Activated CD4-positive, CD25-positive, alpha-beta regulatory T cell treated with anti-CD3 and anti-CD28 coated beads, Interleukin-2, amount 50 U/mL, for 24 hours (primary cell): ENCODE results near the gene PDLIM7.
A peak's percentile ranks its signal among the peaks of the same experiment; 100 is the strongest.

ENCODE experiments used
- ATAC-seq, 2 donors: fragments of 150-1000 bp; cut with Tn5 transposase; one replicate each; pipeline ENCODE4 v1.10.0; 2021; ENCODE audit warnings: mild to moderate bottlenecking in 1 of 2, moderate library complexity in 1 of 2

The PDLIM7 gene

DNA sequence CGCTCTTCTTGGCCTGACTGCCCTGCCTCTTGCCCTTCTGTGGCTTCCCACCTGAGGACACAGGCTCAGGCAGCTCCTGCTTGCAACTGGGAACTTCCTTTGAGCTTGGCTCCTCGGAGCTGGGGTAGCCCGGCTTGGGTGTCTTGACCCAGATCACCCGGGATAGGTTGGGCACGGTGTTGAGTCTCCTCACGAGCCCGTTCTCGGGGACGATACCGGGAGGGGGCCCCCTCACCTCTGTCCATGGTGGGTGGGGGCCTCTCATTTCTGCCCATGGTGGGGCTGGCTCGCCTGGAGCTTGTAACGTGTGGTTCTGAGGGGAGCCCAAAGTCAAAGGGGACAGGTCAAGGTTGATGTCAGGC lies 27.1 kb upstream of the PDLIM7 start:
- no peak for ATAC-seq

DNA sequence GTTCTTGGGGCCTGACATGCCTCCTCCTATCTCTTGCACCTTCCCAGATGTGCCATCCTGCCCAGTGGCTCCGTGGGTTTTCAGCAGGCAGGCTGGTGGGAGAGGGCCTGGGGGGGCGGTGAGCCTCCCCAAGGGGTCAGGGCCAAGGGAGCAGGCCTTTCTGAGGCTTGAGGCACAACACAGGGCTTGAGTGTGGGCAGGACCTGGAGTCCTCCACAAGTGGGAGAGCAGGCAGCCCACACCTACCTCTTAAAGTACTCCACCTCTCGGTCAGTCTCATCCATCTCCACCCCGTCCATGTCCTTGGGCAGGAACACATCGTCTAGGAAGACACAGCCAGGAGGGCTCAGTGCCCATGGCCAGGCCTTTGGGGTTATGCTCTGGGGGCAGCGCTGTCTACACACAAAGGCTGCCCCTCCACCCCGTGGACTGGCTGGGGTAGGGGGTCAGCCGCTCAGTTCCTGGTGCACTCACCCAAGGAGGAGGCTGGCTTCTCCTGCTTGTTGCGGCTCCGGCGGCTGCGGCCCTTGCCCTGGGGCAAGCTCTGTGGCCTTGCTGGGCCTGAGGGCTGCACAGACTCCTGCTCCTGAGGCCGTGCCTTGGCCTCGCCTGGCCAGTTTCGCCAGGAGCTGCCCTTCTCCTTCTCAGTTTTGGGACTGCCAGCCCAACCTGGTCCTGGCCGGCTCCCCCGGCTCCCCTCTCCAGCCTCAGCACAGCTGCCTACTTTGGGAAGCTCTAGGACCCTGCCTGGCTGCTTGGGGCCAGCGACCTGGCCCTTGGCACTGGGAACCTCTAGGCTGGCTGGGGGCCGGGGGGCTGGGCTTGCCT lies 26.5 kb upstream of the PDLIM7 start:
- ATAC-seq, result no peak

DNA sequence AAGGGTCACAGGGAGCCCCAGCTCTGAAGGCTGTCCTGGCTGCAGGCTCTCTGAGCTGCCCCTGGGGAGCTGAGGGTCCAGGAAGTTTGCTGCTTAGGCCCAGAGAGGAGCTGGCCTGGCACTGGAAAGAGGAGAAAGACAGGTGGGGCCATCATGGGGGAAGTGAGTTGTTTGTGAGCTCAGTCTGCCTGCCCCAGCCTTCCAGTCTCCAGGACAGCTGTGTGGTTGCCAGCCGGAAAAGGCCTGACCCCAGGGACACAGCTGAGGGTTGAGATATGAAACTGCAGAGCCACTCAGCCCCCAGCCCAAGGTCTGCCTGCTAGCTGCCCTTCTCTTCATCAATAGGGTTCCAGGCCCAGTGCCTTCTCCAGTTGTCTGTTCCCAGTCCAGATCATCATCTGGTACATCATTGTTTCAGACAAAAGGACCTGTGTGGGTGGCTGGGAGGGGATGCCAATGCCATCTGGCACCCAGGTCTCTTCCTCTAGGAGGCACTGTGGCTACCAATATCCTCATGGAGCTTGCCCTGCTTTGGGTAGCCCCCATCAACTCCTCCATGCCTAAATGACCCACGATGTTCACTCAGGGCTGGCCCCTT lies 23.6 kb upstream of the PDLIM7 start:
- ATAC-seq, result no peak

DNA sequence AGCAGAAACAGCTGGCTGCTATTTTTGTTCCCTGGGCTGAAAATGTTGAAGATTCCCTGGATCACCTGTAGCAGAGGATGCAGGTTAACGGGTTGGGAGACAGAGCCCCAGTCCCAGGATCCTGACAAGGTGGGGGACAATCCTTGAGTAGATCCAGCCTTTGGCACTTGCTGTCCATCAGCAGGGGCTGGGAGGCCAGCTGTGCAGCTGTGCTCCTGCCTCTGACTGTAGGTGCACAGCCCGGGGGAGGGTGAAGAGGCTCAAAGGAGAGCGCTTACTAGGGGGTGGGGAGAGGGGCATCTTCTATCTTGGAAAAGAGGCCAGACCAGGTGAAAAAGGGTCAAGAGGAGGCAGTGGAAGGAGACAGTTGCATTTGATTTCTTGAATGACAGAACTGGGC lies 22.9 kb upstream of the PDLIM7 start:
- ATAC-seq, result no peak

DNA sequence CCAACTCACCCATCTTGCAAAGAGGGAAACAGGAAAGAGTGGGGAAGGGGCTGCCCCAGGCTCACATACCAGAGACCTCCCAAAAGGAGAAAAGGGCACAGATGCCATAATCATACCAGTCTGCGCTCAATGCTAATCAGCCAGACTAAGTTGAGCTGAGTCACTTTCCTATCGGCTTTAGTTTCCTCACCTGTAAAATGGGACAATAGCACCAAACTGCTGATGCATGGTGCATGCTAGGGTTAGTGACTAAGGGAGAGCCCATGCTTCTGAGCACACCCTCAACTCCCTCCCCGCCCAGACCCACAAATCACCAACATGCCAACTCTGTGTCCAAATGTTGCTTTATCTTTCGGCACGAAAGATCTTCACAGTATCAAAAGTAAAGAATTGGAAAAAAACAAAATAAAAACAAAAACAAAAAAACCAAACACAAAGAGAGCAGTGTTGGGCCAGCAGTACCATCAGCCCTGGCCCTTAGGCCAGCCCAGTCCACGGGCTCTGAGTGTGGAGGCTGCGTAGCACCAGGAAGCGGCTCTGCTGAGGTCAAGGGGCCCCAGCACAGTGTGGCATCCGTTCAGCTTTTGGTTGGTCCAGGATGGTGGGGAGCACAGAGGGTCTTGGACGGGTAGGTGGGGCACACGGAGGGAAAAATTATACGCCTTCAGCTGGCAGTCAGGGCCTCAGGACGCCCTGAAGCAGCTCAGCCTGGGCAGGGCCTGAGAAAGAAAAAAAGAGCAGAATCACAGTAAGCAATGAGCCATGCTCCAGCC lies 22.2 kb upstream of the PDLIM7 start:
- ATAC-seq, result no peak

DNA sequence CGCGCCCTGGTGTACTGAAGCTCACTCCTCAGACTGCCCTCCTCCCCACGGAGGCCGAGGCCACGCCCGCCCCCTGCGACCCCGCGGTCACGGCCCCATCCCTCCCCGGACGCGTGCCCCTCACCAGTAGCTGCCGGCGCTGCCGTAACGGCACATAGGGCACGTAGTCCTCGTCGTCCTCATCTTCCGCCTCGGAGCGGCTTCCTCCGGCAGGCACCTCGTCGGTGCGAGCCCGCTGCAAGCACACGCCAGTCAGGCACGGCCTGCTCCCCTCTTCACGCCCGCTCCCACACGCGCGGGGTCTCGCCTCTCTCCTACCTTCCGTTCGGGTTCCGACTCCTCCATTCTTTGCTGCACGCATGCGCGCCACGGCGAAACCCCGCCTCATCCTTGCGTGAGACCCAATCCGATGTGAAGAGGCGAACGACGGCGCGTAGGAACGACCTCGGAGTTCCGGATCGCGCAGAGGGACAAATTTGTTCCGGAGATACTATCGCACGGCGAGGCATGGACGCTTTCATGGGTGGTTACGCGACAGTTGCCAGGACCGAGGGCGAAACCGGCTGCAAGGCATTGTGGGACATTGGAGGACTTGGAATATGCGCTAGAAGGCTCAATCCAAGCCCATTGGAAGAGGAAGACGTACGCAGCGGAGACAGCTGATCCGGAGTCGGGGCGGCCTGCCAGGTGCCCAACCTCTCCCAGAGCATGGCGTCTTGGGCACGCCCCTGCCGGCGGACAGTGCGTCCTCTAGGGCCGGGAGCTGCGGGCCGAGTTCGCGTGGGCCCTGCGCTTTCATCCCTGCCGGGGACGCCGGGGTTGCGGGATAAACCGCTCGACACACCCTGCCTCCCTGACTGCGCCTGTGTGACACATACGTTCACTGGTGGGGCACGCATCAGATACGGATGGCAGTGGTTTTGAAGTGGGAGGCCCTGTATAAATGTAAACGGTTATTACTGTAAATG lies 19.5 kb upstream of the PDLIM7 start, which contains the start of gene DDX41:
DDX41 (minus strand) TSS at position 361 of the 968 bp plus-strand sequence; CDS start at position 345, 16 bp downstream.
- ATAC-seq, result peak; percentile 85 to 86

DNA sequence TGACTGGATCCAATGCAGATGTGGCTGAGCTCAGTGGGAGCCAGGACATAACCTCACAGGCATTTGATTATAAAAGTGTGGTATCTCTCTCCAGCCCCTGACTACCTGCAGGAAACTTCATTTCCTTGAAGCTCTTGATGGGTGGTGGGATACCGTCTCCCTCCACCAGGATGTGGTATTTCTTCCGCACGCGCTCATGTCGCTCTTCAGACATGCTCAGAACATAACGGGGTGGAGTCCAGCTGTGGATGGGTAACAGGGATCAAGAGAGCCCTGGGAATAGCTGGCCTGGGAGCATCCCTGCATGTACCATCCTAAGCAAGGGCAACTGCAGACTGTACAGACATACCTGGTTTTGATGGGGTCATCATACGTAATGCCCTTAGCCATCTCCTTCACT lies 18.2 kb upstream of the PDLIM7 start:
- ATAC-seq, result no peak

DNA sequence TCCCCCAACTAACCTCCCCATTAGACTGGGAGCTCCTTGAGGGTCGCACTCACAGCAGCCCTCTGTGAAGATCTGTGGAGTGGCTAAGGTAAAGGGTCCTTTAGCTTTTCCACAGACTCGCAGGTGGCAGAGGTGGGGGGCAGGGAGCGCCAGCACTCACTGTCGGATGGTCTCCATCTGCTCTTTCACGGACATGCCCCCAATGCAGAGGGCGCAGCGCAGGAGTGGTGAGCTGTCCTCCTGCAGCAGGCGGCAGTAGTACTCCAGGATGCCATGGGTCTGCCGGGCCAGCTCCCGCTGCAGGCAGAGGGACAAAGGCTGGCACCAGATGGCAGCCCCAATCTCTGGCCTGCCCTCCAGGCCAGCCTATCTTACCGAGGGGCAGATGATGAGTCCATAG lies 17.1 kb upstream of the PDLIM7 start:
- ATAC-seq, result no peak

DNA sequence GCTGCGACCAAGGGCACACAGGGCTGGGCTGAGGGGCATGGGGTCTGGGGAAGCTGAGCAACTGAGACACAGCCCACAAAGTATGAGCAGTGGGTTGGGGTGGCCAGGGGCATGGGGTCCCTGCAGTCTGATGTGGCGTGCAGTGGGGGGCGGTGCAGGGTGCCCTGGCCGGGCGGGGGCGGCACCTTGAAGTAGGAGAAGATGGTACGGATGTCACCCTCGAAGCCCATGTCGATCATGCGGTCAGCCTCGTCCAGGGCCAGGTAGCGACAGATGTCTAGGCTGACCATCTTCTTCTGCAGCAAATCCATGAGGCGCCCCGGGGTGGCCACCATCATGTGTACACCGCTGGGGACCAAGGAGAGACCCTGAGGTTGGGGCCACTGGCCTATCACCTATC lies 16.1 kb upstream of the PDLIM7 start:
- no peak for ATAC-seq

DNA sequence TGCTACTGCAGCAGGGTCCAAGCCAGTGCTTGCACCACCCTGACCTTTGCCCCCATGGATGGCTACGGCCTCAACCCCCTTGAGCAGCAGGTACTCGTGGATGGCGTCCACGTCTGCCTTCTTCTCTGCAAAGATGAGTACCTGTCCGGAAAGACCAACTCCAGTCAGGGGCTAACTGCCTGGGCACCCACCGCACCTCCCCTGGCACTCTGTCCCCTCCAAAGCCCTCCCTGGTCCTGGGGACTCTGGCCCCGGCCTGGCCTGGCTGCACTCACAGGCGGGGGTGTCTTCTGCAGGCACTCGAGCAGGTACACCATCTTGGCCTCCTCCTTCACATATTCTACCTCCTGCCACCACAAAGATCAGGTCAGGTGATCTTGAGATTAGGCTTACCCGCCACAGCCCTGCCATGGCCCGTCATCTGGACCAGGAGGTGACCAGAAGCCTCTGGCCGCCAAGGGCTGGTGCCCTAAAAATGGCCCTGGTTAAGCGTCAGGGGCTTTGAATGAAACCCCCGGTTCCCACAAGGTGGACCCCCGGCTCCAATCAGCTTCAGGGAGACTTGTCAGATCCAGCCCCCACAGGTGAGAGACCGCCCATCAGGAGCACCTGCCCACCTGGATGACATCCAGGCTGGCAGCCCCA lies 15.5 kb upstream of the PDLIM7 start:
- ATAC-seq, result no peak

DNA sequence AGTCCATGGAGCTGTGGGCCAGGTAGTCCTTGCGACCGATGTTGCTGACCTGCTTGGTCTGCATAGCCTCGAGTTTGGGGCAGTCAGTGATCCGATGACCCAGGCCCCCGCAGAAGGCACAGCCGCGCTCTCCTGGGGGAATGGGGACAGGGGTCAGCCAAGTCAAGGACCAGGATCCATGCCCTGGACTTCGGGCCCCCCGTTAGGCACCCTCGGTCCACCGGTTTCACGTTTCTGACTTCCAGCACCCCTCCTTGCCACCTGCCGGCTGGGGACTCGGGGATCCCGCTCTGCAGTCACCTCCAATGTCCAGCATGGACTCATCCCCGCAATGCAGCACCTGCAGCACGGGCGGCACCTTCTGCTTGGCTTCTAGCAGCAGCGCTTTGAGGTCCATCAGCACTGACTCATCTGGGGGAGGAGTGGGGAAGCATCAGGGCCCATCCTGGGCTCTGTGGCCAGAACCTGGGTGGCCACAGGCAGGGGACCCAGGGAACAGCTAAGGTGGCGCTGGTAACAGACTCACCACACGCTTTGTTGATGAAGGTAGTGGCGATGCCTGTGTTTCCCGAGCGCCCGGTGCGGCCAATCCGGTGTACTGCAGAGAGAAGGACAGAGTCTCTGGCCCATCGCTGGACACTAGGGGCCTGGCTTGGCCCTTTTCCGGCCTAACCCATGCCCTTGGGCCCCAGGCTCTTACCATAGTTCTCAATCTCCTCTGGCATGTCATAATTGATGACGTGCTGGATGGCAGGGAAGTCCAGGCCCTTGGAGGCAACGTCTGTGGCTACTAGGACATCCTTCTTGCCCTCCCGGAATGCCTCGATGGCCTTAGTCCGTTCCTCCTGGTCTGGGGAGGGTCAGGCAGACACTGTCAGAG lies 14.6 kb upstream of the PDLIM7 start:
- no peak for ATAC-seq

DNA sequence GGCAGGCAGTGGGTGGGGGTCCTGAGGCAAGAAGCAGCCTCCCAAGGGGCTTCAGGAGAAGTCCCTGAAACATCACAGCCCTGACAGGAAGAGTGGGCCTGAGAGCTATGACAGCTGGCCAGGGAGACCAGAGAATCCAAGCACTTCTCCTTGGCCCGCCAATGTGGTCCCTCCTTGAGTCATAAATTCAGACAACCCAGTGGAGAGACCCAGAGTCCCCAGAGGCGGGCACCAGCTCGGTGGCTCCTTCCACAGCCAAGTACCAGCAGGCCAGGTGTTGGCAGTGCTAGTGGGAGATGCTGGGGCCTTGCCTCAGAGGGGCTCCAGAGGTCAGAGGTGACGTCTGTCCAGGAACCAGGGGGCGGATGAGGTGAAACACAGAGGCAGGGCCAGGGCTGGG lies 13.8 kb upstream of the PDLIM7 start:
- no peak for ATAC-seq

DNA sequence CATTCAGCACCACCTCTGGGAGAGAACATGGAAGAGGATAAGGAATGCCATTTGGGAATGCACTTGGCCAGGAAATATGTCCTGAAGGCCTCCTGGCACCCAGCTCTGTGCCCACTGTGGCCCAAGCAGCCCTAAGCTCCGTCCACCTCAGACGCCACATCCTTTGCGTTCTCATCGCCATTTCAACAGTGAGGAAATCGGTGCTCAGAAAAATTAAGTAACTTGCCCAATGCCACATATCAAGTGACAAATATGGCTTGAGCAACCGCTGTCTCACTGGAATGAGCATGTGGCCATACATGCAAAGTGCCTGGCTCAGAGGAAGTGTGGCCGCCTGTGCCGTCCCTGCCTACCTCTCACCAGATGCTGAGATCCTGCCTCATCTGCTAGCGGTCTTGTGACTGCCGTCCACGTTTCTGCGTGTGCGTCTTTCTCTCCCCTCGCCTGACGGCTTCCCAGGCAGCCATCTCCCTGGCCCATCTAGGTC lies 13.2 kb upstream of the PDLIM7 start:
- no peak for ATAC-seq

DNA sequence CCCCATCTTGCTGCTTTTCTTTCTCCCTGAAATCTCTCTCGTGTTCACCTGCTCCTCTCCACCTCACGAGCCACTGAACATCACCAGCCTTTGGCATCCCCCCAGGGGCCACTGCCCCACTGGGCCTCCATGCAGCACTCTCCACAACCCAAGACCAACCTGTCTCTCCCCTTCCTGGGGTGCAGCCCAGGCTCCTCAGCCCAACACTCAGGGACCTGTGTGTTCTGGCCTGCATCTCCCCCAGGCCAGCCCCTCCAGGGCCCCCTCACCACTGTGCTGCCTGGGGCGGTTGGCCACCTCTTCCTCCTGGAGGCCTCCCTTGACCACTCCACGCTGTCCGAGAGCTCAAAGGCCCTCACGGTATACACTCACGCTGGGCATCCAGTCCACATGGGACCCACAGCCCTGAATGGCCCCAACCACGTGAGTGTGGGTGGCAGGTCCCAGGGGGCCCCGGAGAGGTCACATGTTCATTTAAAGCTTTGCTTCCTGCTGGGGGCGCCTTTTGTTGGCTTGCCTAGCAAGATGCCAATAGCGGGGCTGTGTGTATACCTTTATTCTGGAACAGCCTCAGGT lies 12.7 kb upstream of the PDLIM7 start:
- peak in 1 of 2 donors; percentile 36 for ATAC-seq

DNA sequence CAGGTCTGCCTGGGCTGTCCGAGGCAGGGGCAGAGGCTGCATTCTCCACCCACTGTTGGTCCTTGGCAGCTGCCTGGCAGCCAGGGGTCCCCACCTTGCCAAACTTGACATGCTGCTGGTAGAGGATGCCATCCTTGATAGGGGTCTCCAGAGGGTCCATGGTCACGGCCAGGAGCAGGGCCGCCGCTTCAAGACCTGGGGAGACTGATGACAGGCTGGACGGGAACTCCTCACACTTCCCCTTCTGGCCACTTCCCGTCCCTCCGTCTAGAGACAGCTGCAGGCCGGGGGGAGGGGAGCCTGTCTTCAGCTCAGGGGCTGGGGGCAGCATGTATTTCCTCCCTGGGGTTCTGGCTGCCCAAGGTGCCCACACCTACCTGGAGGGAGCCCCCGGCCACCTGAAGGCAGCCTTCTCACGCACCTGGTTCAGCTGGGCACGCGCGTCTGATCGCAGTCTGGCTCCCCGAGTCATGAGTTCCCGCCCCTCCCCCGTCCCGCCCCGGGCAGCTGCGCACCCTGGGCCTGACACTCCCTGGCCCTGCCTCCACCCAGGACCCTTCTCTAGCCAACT lies 12.1 kb upstream of the PDLIM7 start, which contains the start of gene DOK3:
DOK3 (minus strand) TSS at position 446 of the 571 bp plus-strand sequence; CDS start at position 160, 286 bp downstream.
- peak in 1 of 2 donors; percentile 7 for ATAC-seq

DNA sequence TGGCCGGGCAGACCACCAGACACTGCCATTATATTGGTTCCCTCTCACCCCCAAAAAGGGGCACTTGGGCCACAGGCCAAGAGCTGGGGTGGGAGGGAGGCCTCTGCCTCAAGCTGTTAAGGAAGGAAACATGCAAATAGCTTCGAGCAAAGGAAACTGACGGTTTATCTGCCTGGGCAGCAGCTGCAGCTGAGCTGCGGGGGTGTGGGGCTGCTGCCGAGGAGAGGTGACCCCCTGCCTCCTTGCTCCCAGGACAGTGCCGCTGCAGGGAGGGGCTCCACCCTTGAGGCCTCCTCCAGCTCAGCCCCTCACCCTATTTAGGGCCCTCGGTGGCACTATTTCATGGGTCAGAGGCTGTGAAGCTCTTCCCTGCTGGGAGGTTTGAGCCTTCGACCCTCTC lies 11.4 kb upstream of the PDLIM7 start:
- ATAC-seq, result no peak

DNA sequence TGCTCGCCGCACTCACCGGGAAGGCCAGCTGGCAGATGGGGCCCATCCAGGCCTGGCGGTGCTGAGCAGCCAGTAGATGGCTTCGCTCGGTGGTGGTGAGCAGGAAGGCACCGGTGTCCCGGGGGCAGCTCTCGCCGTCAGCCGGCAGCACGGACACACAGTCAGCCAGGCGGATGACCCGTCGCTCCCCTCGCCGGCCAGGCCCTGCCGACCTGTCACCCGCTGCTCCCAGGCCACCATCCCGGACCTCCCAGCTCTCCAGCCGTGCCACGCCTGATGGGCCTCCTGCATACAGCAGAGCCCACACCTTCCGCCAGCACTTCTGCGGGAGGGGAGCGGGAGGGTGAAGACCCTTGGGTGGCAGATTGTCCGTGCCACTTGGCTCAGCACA lies 10.8 kb upstream of the PDLIM7 start:
- no peak for ATAC-seq

DNA sequence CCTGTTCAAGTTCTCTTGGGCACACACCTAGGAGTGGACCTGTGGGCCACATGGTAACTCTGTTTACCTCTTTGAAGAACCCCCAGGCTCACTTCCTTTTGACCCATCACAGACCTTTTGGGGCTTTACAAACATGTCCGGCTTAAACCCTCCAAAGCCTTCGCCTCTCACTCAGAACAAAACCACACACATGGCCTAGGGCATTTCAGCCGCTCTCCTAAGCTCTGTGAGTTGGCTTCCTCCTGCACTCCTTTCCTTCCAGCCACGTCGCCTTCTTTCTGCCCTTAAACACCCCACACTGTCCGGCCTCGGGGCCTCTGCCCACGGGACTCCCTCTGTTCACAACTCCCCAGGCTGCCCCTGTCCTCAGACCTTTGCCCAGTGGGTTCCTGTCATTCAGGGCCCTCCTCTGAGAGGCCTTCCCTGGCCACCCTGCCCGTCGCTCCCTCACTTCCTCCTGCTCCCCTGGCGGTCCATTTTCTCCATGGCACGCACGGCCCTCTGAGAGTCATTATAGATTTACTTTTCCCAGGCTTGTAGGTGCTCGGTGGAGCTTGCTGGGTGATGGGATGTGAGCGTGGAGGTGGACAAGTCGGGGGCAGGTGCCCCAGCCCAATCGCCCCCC lies 10.3 kb upstream of the PDLIM7 start:
- no peak for ATAC-seq

DNA sequence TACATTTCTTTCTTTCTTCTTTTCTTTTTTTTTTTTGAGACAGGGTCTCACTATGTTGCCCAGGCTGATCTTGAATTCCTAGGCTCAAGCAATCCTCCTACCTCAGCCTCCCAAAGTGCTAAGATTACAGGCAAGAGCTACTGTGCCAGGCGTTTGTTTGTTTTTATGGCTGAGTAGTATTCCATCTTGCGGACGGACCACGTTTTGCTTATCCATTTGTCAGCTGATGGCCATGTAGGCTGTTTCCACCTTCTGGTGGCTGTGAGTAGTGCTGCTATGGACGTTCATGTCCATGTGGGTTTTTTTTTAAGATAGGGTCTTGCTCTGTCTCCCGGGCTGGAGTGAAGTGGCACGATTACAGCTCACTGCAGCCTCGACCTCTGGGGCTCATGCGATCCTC lies 9.8 kb upstream of the PDLIM7 start:
- ATAC-seq, result no peak
